ENCODE results near the gene FAM193B. TPM values are rescaled to one million over a fixed set of nuclear protein-coding genes. Genes with fewer than 3 reads are reported as not detected.

The FAM193B gene
- total RNA-seq = 21.6 and 26.5 TPM in 2 replicates

DNA sequence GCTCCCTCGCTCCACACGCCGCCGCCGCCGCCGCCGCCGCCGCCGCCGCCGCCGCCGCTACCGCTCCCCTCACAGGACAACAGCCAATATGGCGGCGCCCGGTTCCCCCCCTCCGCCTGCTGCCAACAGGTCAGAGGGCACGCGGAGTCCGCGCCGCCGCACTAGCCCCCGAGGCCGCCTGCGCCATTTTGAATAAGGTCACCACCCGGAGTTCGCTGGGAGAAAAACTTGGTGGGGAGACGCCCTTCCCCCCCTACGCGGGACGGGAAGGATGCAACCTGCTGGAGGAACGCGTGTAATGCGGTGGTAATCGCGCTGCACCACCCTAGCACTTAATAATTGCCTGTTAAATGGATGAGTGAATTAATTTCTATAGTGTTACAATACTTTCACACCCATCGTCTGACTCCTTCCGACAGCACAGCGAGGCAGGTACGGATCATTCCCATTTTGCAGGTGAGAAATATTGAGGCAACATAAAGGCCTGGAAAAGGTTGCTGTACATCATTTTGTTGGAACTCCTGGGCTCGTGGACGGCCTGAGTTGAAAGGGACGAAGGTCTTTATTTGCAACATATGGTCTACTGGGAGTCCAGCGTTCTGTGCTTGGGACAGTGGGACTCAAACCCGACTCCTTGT, at the start of gene FAM193B:
Gene FAM193B (minus strand): TSS at position 90 of the 638 bp plus-strand sequence. CDS start 105 bp downstream, outside the sequence.

DNA sequence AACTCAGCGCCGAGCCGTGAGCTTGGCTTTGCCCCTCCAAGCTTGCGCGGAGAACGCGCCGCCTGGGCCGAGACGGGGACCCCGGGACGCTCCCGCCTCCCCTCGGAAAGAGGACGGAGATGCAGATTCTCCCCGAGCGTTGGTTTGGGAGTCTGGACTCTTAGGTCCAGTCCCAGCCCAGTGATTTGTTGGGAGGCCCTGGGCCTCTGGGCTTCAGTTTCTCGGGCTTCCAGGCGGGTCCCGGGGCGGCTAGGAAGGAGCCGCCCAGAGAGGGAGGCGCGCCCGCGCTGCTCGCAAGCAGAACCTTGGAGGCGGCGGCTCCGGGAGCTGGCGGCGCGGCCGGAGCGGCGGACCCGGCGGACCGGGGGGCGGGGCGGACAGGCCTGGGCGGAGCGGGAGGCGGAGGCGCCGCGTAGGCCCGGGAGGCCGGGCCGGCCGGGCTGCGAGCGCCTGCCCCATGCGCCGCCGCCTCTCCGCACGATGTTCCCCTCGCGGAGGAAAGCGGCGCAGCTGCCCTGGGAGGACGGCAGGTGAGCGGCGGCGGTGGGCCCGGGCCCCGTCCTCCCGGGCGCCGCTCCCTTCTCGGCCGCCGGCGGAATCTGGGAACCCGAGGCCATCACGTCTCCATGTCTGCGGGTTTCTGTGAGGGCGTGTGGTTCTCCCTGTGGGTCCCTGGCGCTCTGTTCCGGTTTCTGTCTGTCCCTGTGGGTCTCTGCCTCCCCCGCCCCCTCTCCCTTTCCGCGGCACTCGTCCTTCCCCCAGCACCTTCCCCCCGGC, 45.6 kb upstream of the FAM193B start, which contains the start of gene B4GALT7:
Gene B4GALT7 (plus strand): TSS at position 402 of the 777 bp plus-strand sequence. CDS start 79 bp downstream, at position 481.

DNA sequence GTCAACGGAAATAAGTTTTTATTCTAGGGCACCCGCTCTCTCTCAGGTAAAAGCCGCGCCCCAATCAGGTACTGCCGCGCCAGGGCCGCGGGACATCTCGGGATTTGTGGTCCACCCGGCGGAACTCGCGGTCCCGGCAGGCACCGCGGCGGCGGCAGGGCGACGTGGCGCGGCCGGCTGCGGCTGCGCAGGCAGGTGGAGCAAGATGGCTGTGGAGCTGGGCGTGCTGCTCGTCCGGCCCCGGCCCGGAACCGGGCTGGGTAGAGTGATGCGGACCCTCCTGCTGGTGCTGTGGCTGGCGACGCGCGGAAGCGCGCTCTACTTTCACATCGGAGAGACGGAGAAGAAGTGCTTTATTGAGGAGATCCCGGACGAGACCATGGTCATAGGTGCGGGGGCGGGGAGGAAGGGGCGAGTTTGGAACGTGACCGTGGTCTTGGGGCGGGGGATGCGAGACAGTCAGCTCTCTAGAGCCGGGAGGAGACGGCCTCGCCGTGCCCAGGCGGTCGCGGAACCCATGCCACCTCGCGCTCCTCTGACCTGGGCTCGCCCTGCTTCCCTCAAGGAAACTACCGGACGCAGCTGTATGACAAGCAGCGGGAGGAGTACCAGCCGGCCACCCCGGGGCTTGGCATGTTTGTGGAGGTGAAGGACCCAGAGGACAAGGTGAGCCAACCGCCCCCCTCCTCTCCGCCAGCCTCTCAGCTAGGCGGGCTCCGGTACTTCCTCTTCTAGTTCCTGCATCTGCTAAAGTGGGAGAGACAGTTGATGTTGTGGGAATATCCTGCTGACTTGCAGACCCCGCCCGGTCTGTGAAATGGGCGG, 37.9 kb upstream of the FAM193B start, which contains the start of gene TMED9:
Gene TMED9 (plus strand): TSS at position 194 of the 825 bp plus-strand sequence. CDS start 12 bp downstream, at position 206.

GRCh38 chr5:177516601-177517568, 37.5 kb downstream of the FAM193B start, which contains the start of gene DDX41:
Gene DDX41 (minus strand): TSS chr5:177516961. CDS start chr5:177516945, 16 bp downstream.

GRCh38 chr5:177509381-177509951, 44.9 kb downstream of the FAM193B start, which contains the start of gene DOK3:
Gene DOK3 (minus strand): TSS chr5:177509826. CDS start chr5:177509540, 286 bp downstream.

DNA sequence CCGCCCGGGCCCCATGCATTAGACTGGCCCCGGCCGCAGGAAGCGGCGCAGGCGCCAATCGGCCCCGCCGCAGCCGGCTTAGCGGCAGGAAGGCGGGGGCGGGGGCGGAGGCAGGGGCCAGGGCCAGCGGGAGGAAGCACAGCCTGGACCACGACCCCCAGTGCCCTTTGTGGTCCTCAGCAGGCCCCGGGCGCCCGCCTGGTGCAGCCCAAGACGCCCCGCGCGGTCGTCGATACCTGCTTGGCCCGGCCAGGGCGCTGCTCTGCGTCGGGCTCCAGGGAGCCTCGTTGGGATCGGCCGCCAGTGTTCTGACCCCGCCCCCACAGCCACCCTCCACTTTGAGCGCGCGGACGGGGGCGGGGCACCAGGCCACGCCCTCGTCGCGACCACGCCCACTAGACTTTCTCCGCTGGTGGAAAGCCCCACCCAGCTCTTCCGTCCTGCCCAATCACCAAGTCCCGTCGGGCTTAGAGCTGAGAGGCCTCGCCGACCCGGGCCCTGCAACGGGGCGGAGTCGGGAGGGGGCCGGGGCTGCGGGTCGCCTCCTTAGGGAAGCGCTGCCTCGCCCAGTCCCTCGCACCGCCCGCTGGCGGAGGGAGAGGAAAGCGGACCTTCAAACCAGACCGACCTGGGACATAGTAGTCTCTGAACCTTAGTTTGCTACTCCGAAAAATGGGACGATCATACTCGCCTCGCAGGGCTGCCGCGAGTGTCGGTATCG, 56.9 kb downstream of the FAM193B start, which contains the start of gene PDLIM7:
Gene PDLIM7 (minus strand): TSS at position 313 of the 721 bp plus-strand sequence. CDS start 1,092 bp downstream, outside the sequence.

GRCh38 chr5:177473443-177474001, 80.8 kb downstream of the FAM193B start, which contains the start of gene DBN1:
Gene DBN1 (minus strand): TSS chr5:177473634. CDS start chr5:177473521, 113 bp downstream.

Other genes starting within 250 kb of the FAM193B start
- gene MXD3, start 242.7 kb downstream of the FAM193B start, total RNA-seq = 9.7 and 32.6 TPM in 2 replicates
- gene LMAN2, start 202.9 kb downstream of the FAM193B start, total RNA-seq = 332 and 487 TPM in 2 replicates
- 4.3 and 7.4 TPM in 2 replicates for gene RGS14, start 196.6 kb downstream of the FAM193B start, total RNA-seq
- not detected in 2 replicates for gene SLC34A1, start 170.1 kb downstream of the FAM193B start, total RNA-seq
- not detected in 2 replicates for gene PFN3, start 153.9 kb downstream of the FAM193B start, total RNA-seq
- gene F12, start 145.0 kb downstream of the FAM193B start, total RNA-seq = 0.22 and 0.50 TPM in 2 replicates
- gene GRK6, start 127.9 kb downstream of the FAM193B start, total RNA-seq = 24.0 and 42.4 TPM in 2 replicates
- 3.7 and 4.9 TPM in 2 replicates for gene PRR7, start 107.7 kb downstream of the FAM193B start, total RNA-seq
- 153 and 171 TPM in 2 replicates for gene DBN1, start 80.9 kb downstream of the FAM193B start, total RNA-seq
- gene PDLIM7, start 57.0 kb downstream of the FAM193B start, total RNA-seq = 109 and 136 TPM in 2 replicates
- gene DOK3, start 44.7 kb downstream of the FAM193B start, total RNA-seq = 0.62 and 1.3 TPM in 2 replicates
- 89.5 and 108 TPM in 2 replicates for gene DDX41, start 37.6 kb downstream of the FAM193B start, total RNA-seq
- 206 and 238 TPM in 2 replicates for gene TMED9, start 37.6 kb upstream of the FAM193B start, total RNA-seq
- gene B4GALT7, start 45.6 kb upstream of the FAM193B start, total RNA-seq = 33.9 and 41.0 TPM in 2 replicates
- 0.62 TPM in 1 of 2 replicates, not detected in the other for gene FAM153A, start 228.3 kb upstream of the FAM193B start, total RNA-seq

Measured in uterine smooth muscle cell (primary cell).